HS-27A (cell line): Measurements from ENCODE around the gene ZMAT5.

Experiments
- DNase-seq: peaks from one replicate; pipeline ENCODE4 v3.0.0-alpha.2; 2012; ENCODE audit warnings: low read depth, missing footprints

The ZMAT5 gene, protein sequence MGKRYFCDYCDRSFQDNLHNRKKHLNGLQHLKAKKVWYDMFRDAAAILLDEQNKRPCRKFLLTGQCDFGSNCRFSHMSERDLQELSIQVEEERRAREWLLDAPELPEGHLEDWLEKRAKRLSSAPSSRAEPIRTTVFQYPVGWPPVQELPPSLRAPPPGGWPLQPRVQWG

DNA sequence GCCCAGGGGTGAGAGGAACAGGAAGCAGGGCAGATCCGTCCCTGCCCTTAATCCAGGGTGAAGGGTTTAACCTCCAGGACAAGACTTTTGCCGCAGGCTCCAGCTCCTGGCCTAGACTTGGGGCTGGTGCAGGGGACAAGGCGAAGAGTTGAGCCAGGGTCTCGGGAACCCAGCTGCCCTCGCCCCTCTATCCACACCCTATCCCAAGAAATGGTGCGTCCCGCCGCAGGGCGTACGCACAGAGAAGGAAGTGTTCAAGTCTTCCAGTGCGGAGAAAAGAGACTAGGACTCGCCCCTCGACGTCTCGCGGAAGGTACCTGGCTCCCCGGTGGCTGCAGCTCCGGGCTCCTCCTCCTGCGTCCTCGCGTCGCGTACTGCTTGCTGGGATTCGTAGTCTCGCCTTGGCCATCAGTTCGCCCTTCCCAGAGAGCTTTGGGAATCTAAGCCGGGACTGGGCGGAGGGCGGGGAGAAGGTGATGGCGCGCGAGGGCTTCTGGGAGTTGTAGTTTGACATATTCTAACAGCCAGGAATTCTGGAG is at the start of gene ZMAT5:
TSS of gene ZMAT5 (minus strand) at position 376 of the 539 bp plus-strand sequence. CDS start 18,463 bp downstream, outside the sequence.
- DNase-seq = peak; percentile 91

DNA sequence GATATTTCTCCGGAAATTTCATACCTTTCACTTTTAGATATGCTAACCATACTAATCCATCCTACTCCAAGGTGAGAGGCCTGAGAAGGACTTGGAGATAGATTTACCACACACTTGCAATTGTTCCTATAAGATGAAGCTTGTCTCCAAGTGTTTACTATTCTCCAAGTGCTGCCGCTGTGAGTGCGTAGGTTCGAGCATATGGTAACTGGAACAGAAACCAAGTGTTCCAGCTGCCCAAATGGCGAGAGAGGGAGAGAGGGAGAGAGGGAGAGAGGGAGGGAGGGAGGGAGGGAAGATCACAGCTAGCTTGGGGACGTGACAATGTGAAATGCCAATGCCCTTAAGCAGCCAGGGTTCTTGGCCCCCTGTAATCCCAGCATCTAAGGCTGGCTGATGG is 49.7 kb upstream of the ZMAT5 start:
- DNase-seq = no peak

DNA sequence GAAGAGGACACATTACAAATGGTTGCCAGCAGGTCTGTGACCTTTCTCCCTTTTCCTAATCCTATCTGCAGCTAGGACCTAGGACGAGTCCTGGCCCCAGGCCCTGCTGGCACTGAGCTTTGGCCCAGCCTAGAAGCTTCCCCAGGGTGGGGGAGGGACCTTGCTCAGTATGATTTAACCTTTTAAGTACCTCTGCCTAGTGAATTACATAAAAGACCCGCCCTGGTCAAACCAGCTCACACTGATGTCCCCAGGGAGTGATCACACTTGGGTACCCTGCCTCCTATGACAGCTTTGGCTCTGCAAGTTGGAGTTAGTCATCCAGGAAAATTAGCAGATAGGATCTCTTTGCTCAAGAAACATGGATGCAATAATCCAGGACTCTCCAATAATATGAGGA is 49.3 kb upstream of the ZMAT5 start:
- DNase-seq = no peak

DNA sequence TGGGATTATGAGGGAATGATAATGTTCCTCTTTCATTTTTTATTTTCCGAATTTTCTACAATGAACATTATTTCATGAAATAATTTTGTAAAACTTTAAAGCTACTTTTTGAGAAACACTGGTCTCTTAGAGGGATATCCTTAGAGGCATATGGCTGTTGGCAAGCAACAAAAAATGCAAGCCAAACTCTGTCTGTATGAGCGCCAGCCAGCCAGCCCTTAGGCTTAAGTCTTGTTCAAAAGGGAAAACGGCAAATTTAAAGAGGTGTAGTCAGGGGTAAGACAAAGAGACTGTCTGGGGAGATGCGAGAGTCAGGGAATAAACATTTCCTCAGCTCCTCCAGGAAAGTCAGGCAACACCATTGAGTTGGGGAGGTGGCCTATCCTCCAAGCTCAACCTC is 48.8 kb upstream of the ZMAT5 start:
- DNase-seq = no peak

DNA sequence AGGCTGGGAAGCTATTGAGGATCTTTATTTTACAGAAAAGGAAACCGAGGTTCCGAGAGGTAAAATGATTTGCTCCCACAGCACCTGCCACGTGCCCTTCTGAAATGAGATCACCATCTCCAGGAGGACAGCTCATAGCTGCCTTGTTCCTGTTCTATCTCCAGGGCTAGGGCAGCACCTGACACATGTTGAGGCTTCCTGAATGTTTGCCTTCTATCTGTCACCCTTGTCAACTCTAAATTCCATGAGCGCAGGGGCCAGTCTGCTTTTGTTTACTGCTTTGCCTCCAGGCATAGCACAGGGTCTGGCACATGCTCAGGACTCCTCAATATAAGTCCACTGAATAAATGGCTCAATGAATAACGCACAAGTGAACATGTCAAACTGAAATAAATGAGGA is 47.2 kb upstream of the ZMAT5 start:
- DNase-seq = no peak

DNA sequence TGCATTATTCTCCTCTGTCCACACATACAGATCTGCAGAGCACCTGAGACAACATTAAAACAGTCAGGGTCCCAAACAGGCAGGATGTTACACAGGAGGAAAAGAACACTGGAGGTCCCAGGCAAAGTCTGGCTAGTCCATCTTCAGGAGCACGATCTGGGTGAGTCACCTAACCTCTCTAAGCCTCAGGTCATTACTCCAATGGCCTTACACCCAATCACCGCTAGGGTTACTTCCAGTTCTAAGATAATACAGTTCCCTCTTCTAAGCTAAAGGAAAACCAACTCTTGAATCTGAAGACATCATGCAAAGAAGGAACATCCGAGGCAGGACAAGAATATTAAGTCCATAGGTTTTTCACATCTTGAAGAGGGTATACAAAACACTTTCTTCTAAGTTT is 46.8 kb upstream of the ZMAT5 start:
- no peak for DNase-seq

DNA sequence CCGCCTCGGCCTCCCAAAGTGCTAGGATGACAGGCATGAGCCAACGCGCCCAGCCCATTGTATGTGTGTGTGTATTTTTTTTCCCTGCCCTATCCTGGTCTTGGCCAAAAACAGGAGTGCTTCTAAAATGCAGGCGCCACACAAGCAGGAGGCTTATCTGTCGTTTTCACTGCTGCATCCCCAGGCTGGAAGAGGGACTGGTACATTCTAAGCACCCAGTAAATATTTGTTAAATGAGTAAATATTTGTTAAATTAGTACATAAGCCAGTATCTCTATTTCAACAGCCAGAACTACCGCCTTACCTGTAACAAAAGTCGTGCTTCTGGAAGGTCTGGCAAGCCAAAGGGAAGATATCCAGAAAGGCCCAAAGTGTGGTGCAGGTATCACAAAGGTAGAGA is 46.3 kb upstream of the ZMAT5 start:
- DNase-seq = no peak

DNA sequence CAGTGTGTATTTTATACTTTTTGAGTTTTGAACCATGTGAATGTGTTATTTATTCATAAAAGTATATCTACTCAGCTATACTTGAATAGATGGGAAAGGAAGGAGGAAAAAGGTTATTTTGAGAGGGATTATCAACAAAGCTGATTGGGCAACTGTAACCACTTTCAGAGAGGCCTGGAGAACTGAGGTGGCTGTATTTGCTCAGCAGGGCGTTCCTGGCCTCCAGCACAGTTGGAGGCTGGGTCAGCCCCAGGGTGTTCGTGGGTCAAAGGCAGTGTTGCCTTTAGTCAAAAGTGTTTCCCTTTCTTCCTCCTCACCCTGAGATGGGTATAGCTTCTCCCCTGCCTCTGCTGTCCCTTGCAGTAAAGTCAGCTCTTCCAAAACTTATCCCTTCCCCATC is 44.6 kb upstream of the ZMAT5 start:
- DNase-seq = no peak

DNA sequence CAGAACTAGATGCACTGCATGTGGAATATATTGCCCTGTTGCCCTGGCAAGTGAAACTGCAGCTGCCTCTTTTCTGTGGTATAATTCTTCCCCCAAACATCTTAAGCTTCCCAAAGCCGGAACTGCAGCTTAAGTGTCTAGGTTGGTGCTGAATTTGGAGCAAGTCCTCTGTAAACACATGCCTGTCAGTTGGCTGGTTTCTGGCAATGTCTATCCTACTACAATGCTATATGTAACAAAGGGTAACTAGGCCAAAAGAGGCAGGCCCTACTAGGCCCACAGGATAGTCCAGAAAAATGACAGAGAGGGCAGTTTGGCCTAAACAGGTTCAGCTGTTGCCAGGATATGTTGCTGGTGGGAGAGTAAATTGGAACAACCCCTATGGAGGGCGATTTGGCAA is 43.4 kb upstream of the ZMAT5 start:
- DNase-seq = no peak

DNA sequence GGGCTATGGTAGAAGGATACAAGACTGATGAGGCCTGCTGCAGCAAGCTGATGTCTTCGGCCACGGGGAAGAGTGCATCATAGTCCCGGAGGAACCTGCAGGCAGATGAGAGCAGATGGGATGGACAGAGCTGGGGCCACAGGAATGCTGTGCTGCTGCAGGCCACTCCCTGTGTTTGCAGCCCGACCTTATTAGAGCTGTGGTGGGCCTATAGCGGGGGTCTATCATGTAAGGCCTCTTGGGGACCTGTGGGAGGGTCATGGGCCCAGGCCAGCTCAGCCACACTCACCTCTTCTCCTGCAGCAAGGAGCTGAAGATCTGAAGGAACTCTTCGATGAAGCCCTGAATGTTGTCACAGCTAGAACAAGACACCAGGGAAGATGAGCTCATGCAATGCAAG is 39.4 kb upstream of the ZMAT5 start:
- no peak for DNase-seq

DNA sequence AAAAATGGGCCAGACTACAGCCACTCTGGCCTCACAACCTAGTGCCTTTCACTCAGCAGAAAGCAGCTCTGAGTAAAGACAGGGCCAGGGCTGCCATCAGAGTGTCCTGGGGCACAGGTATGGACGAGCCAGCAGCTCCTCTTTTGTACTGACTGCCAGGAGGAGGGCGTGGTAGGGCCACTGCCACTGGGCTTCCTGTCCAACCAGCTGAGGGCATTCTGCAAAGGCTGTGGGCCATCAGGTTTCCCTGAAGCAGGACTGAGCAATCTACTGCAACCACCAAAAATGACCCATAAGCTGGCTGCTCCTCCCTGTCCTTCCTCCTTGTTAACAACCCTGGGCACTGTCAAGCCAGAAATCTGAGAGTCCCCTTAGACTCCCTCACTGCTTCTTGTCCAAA is 38.2 kb upstream of the ZMAT5 start:
- DNase-seq = no peak

DNA sequence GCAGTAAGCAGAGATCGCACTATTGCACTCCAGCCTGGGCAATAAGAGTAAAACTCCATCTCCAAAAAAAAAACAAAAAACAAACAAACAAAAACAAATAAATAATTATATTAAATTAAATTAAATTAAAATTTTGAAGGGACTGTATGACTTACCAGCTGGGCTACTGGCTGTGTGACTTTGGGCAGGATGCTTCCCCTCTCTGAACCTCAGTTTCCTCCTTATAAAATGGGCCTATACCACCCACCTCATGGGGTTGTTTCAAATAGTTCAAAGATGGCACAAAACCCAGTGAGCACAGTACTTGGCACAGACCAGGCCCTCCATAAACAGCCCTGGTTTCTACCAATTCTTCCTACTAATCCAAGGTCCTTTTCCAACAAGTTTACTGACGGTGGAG is 36.4 kb upstream of the ZMAT5 start:
- no peak for DNase-seq

DNA sequence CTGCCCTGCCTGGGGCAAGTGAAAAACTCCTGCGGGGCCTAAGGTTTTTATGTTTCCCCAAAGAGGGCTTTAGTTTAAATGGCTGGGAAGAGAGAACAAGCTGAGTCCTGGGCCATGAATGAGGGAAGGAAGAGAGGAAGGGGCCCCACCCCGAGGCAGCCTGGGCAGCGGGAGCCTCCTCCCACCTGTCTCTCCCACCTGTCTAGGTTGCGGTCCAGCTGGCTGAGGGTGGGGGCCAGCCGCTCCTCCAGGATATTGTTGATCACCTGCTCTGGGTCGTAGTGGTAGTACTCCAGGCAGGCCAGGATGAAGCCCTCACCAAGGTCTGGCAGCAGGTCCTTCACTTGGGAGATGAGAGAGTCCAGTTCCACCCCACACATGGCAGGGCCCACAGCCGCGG is 35.0 kb upstream of the ZMAT5 start:
- DNase-seq = no peak

DNA sequence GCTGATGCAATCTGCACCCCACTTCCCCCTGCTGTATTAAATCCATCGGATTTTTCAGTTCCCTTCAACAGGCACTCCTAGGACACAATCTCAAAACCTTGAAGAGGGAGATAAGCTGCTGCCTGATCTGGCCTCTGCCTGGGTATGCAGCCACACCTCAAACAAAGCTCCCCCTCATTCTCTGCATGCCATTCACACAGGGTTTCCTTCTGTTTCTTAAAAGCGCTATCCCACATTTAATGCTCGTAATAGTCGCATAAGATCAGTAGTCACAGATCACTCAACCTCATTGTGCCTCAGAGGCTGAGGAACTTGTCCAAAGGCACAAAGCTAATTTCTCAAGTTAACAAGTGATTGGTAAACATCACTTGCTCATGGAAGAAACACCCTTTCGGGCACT is 34.3 kb upstream of the ZMAT5 start:
- no peak for DNase-seq

DNA sequence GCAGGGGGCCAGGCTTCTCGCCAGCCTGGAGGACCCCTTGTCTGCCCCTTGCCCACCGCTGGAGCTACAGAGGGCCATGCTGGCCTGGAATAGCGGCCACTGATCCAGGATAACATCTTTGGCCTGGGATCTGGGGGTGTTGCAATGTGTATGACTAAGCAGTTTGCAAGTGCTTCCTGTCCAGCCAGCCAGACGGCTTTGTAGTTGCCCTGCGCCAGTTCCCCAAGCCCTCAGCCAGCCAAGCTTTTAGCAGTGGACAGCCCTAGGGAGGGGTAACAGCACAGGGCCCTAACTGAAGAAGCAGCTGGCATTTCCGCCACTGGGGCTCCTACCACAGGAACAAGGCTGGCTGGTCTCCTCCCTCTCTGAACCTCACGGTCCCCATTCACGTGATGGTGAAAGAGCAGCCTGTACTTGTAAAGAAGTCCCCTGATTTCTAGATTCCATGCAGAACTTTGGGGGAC is 32.4 kb upstream of the ZMAT5 start:
- peak; percentile 75 for DNase-seq

DNA sequence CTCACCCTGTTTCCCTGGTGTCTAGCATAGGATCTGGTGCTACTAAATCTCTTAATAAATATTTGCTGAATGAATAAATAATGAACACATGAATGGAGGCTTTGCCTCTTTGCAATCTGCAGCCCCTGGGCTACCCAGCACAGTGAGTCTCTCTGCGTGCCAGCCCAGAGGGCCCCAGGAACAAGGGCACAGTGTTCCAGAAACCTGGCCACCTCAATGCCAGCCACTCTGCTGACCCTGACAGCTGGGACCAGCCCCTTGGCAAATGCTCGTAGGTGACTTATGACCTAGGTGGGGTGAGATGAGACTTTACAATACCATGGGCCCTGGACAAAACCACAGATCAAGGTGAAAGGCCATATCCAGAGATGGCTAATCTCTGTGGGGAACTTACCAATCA is 32.0 kb upstream of the ZMAT5 start:
- DNase-seq = no peak

DNA sequence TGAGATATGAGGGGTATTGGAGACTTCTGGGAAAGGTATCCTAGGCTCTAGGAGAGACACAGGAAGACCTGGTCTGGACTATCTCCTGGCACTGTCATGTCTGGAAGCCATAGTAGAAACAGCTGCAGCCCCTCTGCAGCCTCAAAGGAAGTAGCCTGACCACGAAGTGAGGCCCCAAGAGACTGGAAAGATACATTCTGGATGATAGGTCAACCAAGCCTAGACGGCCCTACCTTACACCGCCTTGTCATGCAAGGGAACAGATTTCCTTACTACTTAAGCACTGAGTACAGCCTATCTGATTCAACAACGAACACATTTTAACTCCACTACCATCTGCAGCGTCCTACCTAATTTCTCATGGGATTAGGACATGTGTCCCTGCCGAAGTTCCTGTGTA is 31.5 kb upstream of the ZMAT5 start:
- DNase-seq = no peak

DNA sequence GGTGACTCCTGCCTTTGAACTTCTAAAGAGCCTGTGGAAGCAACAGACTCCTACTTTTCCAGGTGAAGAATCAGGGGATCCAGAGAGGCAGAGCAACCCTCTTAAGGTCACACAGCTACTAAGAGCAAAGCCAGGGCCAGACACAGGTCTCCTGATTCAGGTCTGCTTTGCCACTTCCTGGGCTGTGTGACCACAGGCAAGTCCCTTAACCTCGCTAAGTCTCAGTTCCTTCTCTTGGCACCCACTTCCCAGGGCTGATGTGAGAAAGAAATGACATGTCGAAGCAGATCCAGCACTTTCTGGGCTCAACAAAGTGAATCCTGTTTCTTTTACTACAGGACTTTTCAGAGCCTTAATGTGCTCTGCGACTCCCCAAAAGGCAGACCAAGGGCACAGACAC is 30.5 kb upstream of the ZMAT5 start:
- no peak for DNase-seq

DNA sequence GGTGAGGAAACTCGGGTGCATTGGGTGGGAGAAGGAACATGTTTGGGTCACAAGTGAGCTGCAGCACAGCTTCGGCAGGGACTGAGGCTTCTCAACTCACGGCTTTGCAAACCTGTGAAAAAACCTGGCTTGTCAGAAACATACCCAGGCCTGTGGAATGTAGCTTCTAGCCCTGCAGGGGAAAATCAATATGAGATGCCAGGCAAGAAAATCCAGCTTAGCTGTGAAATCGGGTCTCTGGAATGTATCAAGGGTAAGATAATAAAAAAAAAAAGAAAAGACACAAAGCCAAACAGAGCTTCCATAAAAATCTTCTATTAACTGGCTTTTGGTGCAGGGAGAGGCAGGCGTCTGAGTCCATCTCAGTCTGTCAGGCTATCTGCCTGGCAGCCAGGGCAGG is 28.9 kb upstream of the ZMAT5 start:
- DNase-seq = no peak

DNA sequence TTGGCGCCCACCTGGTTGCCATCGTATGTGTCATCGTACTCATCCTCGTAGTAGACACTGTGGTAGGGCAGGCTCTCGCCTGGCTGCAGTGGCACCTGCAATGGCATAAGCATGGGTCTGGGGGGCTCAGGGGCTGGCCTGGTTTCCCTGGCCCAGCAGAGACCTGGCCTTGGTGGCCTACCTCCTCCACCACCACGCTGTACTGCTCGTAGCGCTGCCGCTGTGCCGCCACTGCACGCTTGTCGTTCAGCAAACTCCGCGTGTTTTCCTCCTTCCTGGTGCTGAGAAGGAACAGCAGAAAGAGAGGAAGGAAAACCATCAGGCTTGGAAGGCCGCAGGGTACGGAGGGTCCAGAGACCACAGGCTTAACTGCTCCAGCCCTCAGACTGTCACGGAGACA is 26.6 kb upstream of the ZMAT5 start:
- no peak for DNase-seq

DNA sequence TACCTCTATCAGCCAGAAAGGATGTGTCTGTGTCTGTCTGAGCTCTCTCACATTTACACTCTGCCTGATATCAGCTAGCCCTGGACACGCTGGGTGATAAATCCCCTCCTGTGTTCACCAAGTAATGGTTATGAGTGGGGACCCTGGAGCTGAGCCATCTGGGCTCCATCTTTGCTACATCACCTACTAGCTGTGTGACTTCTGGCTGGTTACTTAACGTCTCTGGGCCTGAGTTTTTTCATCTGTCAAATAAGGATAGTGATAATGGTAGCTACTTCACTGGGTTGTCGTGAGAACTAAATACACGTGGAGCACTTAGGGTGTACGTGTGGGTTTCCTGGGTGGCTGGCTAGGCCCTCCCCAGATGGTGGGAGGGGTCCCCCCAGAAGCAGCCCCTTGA is 23.3 kb upstream of the ZMAT5 start:
- DNase-seq = no peak

DNA sequence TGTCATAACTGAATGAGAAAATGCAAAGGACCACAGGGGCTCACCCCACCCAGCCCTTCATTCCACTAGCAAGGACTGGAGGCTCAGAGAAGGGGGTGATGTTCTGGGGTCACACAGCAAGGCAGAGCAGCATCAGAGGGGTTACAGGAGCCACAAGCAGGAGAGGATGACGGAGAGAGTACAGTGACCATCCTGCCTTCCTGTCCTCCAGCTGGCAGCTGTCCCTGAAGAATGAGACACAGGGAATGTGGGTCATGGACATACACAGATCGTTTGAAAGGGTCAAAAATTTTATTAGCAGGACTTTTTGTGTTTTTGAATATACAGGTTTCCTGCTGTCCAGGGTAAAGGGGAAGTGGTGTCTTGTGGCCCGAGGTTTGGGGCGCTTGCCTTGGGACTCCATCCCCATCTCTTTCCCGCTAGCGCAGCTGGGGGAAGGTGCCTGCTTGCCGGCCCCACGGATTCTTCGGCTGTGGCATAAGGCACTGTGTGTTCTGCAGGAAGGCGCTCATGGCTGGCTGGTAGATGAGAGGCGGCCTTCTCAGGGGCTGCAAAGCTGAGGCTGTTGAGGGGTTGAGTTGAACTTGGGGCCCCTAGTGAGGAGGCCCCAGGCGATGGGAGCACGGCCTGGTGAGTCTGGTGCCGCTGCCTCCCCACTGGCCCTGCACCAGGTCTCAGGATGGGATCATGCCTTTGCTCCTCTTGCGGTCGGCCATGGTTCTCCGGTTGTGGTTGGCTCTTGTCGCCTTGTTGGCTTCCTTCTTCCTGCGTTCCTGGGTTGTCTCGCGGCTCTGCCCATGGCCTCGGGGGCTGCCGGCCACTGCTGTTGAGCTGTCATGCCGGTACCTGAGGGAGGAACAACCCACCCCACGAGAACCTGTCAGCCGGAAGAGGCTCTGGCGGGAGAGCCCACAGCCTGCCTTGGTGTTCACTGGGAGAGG is 21.8 kb upstream of the ZMAT5 start:
- DNase-seq = no peak

DNA sequence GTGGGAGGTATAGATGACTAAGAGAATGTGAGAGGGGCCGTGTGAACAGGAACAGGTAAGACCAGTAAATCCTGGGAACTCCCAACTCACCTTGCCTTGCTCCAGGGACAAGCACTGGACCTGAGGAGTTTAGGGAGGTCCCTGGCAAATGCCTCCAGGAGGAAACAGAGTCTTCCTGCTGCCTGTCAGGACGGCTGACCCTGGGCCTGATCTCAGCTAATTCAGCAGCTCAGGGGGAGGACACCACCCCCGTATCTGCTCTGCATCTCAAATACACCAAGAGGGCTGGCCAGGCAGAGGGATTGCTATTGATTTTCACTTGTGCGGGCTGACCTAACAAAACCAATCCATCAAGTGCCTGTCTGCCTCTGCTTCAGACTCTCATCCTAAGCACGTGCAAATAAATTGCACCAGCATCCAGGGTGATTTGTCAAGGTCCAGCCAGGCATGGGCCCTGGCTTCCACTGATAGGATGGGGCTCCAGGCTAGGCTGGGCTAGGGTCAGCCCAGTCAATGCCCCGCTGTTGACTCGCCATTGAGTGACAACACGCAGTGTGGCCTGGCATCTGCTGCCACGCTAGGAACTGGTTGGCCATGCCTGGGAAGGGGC is 20.7 kb upstream of the ZMAT5 start:
- no peak for DNase-seq
